ENCODE results near the gene ETFA. TPM values are rescaled to one million over a fixed set of nuclear protein-coding genes. Genes with fewer than 3 reads are reported as not detected.

The ETFA gene
- total RNA-seq, 1 donor from 2014 or later, result 107 TPM

DNA sequence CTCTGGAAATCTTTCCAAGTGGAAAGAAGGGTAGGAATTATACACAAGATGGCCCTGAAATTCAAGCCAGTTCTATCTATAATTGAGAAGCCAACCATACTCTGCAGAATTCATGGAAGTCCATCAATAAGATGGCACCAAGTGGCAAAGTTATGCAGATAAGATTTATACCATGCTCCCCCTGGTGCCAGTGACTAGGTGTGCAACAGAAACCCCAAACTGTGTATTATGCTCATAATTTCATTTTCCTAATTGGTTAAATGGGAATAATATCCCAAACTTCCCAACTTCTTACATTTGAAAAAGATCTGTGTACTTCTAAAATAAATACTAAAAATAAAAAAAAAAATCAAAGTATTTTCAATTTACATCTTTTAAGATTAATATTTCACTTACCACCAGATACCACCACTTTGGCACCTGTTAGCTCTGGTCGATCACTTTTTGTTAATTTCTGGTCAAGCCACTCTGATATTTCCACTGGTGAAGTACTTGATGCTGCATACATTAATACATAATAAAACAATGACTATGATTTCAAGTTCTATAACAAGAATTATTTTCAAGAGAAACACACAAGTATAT lies 25.9 kb downstream of the ETFA start:
- TF ChIP-seq, protein P1, sequence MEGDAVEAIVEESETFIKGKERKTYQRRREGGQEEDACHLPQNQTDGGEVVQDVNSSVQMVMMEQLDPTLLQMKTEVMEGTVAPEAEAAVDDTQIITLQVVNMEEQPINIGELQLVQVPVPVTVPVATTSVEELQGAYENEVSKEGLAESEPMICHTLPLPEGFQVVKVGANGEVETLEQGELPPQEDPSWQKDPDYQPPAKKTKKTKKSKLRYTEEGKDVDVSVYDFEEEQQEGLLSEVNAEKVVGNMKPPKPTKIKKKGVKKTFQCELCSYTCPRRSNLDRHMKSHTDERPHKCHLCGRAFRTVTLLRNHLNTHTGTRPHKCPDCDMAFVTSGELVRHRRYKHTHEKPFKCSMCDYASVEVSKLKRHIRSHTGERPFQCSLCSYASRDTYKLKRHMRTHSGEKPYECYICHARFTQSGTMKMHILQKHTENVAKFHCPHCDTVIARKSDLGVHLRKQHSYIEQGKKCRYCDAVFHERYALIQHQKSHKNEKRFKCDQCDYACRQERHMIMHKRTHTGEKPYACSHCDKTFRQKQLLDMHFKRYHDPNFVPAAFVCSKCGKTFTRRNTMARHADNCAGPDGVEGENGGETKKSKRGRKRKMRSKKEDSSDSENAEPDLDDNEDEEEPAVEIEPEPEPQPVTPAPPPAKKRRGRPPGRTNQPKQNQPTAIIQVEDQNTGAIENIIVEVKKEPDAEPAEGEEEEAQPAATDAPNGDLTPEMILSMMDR (IDR thresholded peaks at IDR 0.05; ENCODE audit: unreplicated experiment), result peak; percentile 32
- peaks cover 33% of the 10 kb centered on the region for H3K36me3 Mint-ChIP-seq
- H3K27ac Mint-ChIP-seq, result no peak overlapping the region
- H3K4me1 Mint-ChIP-seq, result no peaks in the 10 kb centered on the region
- no peaks in the 10 kb centered on the region for H3K27me3 Mint-ChIP-seq (ENCODE audit: low read depth)
- no peaks in the 10 kb centered on the region for H3K9me3 Mint-ChIP-seq
- DNase-seq (ENCODE audit: low spot score in 2 of 2, unreplicated experiment in 2 of 2), result no peak
- no peak overlapping the region for H3K4me3 Mint-ChIP-seq

DNA sequence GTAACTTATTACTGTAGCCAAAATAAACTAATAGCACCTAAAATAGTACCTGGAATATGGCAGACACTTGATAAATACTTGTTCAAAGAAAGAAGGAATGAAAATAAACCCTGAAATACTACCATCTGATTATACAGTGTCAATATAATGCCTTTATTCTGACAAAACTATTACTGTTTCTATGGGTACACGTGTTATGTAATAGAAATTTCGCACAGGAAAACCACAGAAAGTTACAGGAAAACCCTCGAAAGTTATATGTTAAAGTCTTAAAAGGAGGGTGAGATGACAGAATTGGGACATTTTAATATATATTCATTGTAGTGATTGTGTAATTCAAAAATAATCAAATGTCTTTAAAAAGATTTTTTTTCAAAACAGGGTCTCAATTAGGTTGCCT lies 28.8 kb downstream of the ETFA start:
- no peak overlapping the region for H3K27ac Mint-ChIP-seq
- no peaks in the 10 kb centered on the region for H3K27me3 Mint-ChIP-seq (ENCODE audit: low read depth)
- no peaks in the 10 kb centered on the region for H3K4me1 Mint-ChIP-seq
- H3K36me3 Mint-ChIP-seq, result peaks cover 50% of the 10 kb centered on the region
- no peak for DNase-seq (ENCODE audit: low spot score in 2 of 2, unreplicated experiment in 2 of 2)
- H3K9me3 Mint-ChIP-seq, result no peaks in the 10 kb centered on the region
- H3K4me3 Mint-ChIP-seq, result no peak overlapping the region
- TF ChIP-seq, protein P1 (IDR thresholded peaks at IDR 0.05; ENCODE audit: unreplicated experiment), result no peak

- H3K4me3 Mint-ChIP-seq, result no peak overlapping the region
- no peaks in the 10 kb centered on the region for H3K27me3 Mint-ChIP-seq (ENCODE audit: low read depth)
- no peak for DNase-seq (ENCODE audit: low spot score in 2 of 2, unreplicated experiment in 2 of 2)
- no peak overlapping the region for H3K27ac Mint-ChIP-seq
- peaks cover 67% of the 10 kb centered on the region for H3K36me3 Mint-ChIP-seq
- no peaks in the 10 kb centered on the region for H3K4me1 Mint-ChIP-seq
- no peaks in the 10 kb centered on the region for H3K9me3 Mint-ChIP-seq
- TF ChIP-seq, protein P1 (IDR thresholded peaks at IDR 0.05; ENCODE audit: unreplicated experiment), result no peak
Observed at GRCh38 chr15:76278651-76279050, 32.6 kb downstream of the ETFA start.

GRCh38 chr15:76274821-76275220 lies 36.4 kb downstream of the ETFA start:
- Mint-ChIP-seq H3K27me3 (ENCODE audit: low read depth) (no peaks in the 10 kb centered on the region), H3K9me3 (peaks cover 9% of the 10 kb centered on the region), H3K36me3 (peaks cover 68% of the 10 kb centered on the region), H3K27ac (no peak overlapping the region), H3K4me1 (no peaks in the 10 kb centered on the region), H3K4me3 (no peak overlapping the region)
- DNase-seq (ENCODE audit: low spot score in 2 of 2, unreplicated experiment in 2 of 2), result no peak
- TF ChIP-seq, protein P1 (IDR thresholded peaks at IDR 0.05; ENCODE audit: unreplicated experiment), result no peak

DNA sequence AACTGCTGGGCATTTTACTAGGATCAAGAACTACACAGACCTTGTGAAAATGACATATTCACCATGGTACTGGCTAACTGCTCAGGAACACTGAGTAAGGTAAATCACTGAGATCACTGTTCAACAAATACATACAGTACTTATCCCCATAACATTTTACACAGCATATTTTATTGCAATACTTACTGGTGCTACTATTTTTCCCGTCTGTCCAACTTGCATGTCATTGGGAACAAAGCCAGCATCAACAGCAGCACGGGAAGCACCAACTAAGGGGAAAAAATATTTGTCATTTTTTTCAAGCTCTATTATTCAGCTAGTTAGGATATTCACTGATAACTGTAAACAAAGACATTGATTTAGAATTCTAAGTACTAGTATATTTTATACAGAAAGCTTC lies 37.0 kb downstream of the ETFA start:
- no peak for DNase-seq (ENCODE audit: low spot score in 2 of 2, unreplicated experiment in 2 of 2)
- Mint-ChIP-seq H3K4me3 (no peak overlapping the region), H3K27ac (no peak overlapping the region)

More for the DNA sequence above, 37.0 kb downstream of the ETFA start:
- H3K36me3 Mint-ChIP-seq, result peaks cover 71% of the 10 kb centered on the region
- H3K4me1 Mint-ChIP-seq, result no peaks in the 10 kb centered on the region
- TF ChIP-seq, protein P1 (IDR thresholded peaks at IDR 0.05; ENCODE audit: unreplicated experiment), result no peak
- no peaks in the 10 kb centered on the region for H3K27me3 Mint-ChIP-seq (ENCODE audit: low read depth)
- H3K9me3 Mint-ChIP-seq, result peaks cover 15% of the 10 kb centered on the region
